HepG2 (cell line): ENCODE measurements around the gene TMEM247.
"Not testable (repeated sequence)": the region's sequence is repeated elsewhere in the genome, so short reads cannot be mapped to it uniquely, and the experiment has no call there.

Experiments used
- CEBPB ChIP-seq: IDR thresholded peaks from 2 replicates; pipeline ENCODE4 v1.6.1; 2011; ENCODE audit warnings: low read depth, low read length, improper control_type of control experiment, borderline replicate concordance
- POLR2AphosphoS5 ChIP-seq: IDR thresholded peaks from 2 replicates; pipeline ENCODE4 v1.6.1; 2012; ENCODE audit warnings: low read depth, low read length
- SPEN ChIP-seq: sonication (generic); formaldehyde crosslinking; IDR thresholded peaks from 2 replicates; pipeline ENCODE4 v1.5.1; 2020; ENCODE audit warnings: low read depth, mild to moderate bottlenecking, missing genetic modification reagents
- ZNF274 ChIP-seq: sonication (generic); formaldehyde crosslinking; IDR thresholded peaks from 2 replicates; pipeline ENCODE4 v1.5.1; 2020; ENCODE audit warnings: mild to moderate bottlenecking, missing genetic modification reagents
- ZNF329 ChIP-seq: sonication (generic); formaldehyde crosslinking; IDR thresholded peaks from 2 replicates; pipeline ENCODE4 v1.9.0; 2021; ENCODE audit warnings: low read depth, mild to moderate bottlenecking, missing genetic modification reagents
- TF ChIP-seq, protein P1 (sequence below): sonication (generic); formaldehyde crosslinking; IDR thresholded peaks from 2 replicates; pipeline ENCODE4 v1.5.0; 2020; ENCODE audit warnings: mild to moderate bottlenecking, missing genetic modification reagents, moderate library complexity

DNA sequence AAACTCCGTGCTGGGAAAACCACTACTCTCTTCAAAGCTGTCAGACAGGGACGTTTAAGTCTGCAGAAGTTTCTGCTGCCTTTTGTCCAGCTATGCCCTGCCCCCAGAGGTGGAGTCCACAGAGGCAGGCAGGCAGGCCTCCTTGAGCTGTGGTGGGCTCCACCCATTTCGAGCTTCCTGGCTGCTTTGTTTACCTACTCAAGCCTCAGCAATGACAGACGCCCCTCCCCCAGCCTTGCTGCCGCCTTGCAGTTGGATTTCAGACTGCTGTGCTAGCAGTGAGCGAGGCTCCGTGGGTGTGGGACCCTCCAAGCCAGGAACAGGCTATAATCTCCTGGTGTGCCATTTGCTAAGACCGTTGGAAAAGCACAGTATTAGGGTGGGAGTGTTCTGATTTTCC is 1.9 kb upstream of the TMEM247 start:
- TF ChIP-seq, protein P1, sequence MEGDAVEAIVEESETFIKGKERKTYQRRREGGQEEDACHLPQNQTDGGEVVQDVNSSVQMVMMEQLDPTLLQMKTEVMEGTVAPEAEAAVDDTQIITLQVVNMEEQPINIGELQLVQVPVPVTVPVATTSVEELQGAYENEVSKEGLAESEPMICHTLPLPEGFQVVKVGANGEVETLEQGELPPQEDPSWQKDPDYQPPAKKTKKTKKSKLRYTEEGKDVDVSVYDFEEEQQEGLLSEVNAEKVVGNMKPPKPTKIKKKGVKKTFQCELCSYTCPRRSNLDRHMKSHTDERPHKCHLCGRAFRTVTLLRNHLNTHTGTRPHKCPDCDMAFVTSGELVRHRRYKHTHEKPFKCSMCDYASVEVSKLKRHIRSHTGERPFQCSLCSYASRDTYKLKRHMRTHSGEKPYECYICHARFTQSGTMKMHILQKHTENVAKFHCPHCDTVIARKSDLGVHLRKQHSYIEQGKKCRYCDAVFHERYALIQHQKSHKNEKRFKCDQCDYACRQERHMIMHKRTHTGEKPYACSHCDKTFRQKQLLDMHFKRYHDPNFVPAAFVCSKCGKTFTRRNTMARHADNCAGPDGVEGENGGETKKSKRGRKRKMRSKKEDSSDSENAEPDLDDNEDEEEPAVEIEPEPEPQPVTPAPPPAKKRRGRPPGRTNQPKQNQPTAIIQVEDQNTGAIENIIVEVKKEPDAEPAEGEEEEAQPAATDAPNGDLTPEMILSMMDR (CRISPR knock-in tag), result not testable (repeated sequence)
- TF ChIP-seq SPEN (CRISPR knock-in tag); ZNF274 (CRISPR knock-in tag); POLR2AphosphoS5; CEBPB; ZNF329 (CRISPR knock-in tag): not testable (repeated sequence)
